Coronary artery (tissue), 2 donors: ENCODE results near the gene CERKL.

Source experiments
- DNase-seq: peaks from one replicate; pipeline ENCODE4 v3.0.0-alpha.2; 2017; ENCODE audit warnings: low spot score
- H3K27ac ChIP-seq, 2 donors: fragments of 200-600 bp; sonication (generic); one replicate each; pipeline ENCODE4 v1.5.1; 2016 to 2019
- H3K4me3 ChIP-seq: fragments of 200-600 bp; sonication (generic); 2 replicates; pipeline ENCODE4 v1.5.1; 2016; ENCODE audit warnings: mild to moderate bottlenecking, moderate library complexity
- CTCF ChIP-seq: fragments of 200-600 bp; sonication (generic); IDR thresholded peaks from one replicate; pipeline ENCODE4 v1.5.1; 2019; ENCODE audit warnings: antibody characterized with exemption

Gene CERKL

GRCh38 chr2:181643151-181643550 lies 13.8 kb downstream of the CERKL start:
- DNase-seq = no peak
- Histone ChIP-seq H3K4me3 (no peak overlapping the region), H3K27ac (no peak overlapping the region)
- TF ChIP-seq CTCF = no peak

GRCh38 chr2:181642086-181642485 lies 14.8 kb downstream of the CERKL start:
- no peak for TF ChIP-seq CTCF
- Histone ChIP-seq H3K27ac (no peak overlapping the region), H3K4me3 (no peak overlapping the region)
- DNase-seq = no peak

- no peak overlapping the region for H3K4me3 ChIP-seq
- no peak overlapping the region for H3K27ac ChIP-seq
- TF ChIP-seq CTCF = no peak
- no peak for DNase-seq
These were observed 17.2 kb downstream of the CERKL start for GRCh38 chr2:181639686-181640085.

- DNase-seq = no peak
- no peak overlapping the region for H3K27ac ChIP-seq
These were observed 24.0 kb downstream of the CERKL start for GRCh38 chr2:181632733-181633401.

GRCh38 chr2:181628590-181629585 lies 28.0 kb downstream of the CERKL start:
- Histone ChIP-seq H3K4me3 (no peak overlapping the region), H3K27ac (no peak overlapping the region)
- no peak for TF ChIP-seq CTCF
- DNase-seq = no peak

More at GRCh38 chr2:181632733-181633401, 24.0 kb downstream of the CERKL start:
- H3K4me3 ChIP-seq = no peak overlapping the region
- no peak for TF ChIP-seq CTCF

GRCh38 chr2:181627545-181627944 lies 29.4 kb downstream of the CERKL start:
- Histone ChIP-seq H3K27ac (no peak overlapping the region), H3K4me3 (no peak overlapping the region)
- DNase-seq = no peak
- no peak for TF ChIP-seq CTCF
